Measurements from ENCODE around the gene ADAMTS6. TPM values are rescaled to one million over a fixed set of nuclear protein-coding genes. Genes with fewer than 3 reads are reported as not detected.

Gene ADAMTS6
- total RNA-seq, 4 donors from 2014 or later = 0.05 to 0.49 (median 0.31) TPM

- ATAC-seq = no peak
- H3K4me1 ChIP-seq = no peaks in the 10 kb centered on the region
- no peaks in the 10 kb centered on the region for H3K36me3 ChIP-seq
- no peaks in the 10 kb centered on the region for H3K27me3 ChIP-seq
- in situ Hi-C loops (cut with MboI; ENCODE audit: low sequenced_read_pairs in 4 of 4) = loop anchor here in 1 of 4 donors (25.0 kb wide), 1 partner anchor 367 kb away; the partner anchor contains the start of gene ADAMTS6
- intact Hi-C loops (cut with DNase I; ENCODE audit: low total_unique reads) = no loop called here
- no peak overlapping the region for H3K4me3 ChIP-seq
- no peak for DNase-seq
- H3K27ac ChIP-seq = no peak overlapping the region
- H3K9me3 ChIP-seq = peaks cover 0 to 12% (median 0%) of the 10 kb centered on the region in 3 donors
- TF ChIP-seq, protein P1, sequence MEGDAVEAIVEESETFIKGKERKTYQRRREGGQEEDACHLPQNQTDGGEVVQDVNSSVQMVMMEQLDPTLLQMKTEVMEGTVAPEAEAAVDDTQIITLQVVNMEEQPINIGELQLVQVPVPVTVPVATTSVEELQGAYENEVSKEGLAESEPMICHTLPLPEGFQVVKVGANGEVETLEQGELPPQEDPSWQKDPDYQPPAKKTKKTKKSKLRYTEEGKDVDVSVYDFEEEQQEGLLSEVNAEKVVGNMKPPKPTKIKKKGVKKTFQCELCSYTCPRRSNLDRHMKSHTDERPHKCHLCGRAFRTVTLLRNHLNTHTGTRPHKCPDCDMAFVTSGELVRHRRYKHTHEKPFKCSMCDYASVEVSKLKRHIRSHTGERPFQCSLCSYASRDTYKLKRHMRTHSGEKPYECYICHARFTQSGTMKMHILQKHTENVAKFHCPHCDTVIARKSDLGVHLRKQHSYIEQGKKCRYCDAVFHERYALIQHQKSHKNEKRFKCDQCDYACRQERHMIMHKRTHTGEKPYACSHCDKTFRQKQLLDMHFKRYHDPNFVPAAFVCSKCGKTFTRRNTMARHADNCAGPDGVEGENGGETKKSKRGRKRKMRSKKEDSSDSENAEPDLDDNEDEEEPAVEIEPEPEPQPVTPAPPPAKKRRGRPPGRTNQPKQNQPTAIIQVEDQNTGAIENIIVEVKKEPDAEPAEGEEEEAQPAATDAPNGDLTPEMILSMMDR (IDR thresholded peaks at IDR 0.05 in 4 of 5, conservative IDR thresholded peaks at IDR 0.05 in 1 of 5) = no peak
- no peak for TF ChIP-seq POLR2A (IDR thresholded peaks at IDR 0.05)
Measured at GRCh38 chr5:65120371-65120967, 361.3 kb downstream of the ADAMTS6 start.

- Histone ChIP-seq H3K27me3 (no peaks in the 10 kb centered on the region), H3K4me3 (no peak overlapping the region), H3K9me3 (peaks cover 0 to 12% (median 0%) of the 10 kb centered on the region in 3 donors), H3K27ac (no peak overlapping the region), H3K4me1 (no peaks in the 10 kb centered on the region), H3K36me3 (no peaks in the 10 kb centered on the region)
- intact Hi-C loops (cut with DNase I; ENCODE audit: low total_unique reads) = no loop called here
- TF ChIP-seq, protein P1 (IDR thresholded peaks at IDR 0.05 in 4 of 5, conservative IDR thresholded peaks at IDR 0.05 in 1 of 5) = no peak
- TF ChIP-seq POLR2A (IDR thresholded peaks at IDR 0.05) = no peak
- in situ Hi-C loops (cut with MboI; ENCODE audit: low sequenced_read_pairs in 4 of 4) = loop anchor here in 1 of 4 donors (25.0 kb wide), 1 partner anchor 370 kb away; the partner anchor contains the start of gene ADAMTS6
- no peak for DNase-seq
- ATAC-seq = no peak
Measured at GRCh38 chr5:65117525-65117924, 364.2 kb downstream of the ADAMTS6 start.

- in situ Hi-C loops (cut with MboI; ENCODE audit: low sequenced_read_pairs in 4 of 4) = loop anchor here in 1 of 4 donors (25.0 kb wide), 1 partner anchor 374 kb away; the partner anchor contains the start of gene ADAMTS6
- Histone ChIP-seq H3K27me3 (no peaks in the 10 kb centered on the region), H3K27ac (no peak overlapping the region), H3K36me3 (no peaks in the 10 kb centered on the region), H3K4me1 (no peaks in the 10 kb centered on the region), H3K4me3 (no peak overlapping the region), H3K9me3 (peaks cover 0 to 12% (median 0%) of the 10 kb centered on the region in 3 donors)
- TF ChIP-seq POLR2A (IDR thresholded peaks at IDR 0.05) = no peak
- TF ChIP-seq, protein P1 (IDR thresholded peaks at IDR 0.05 in 4 of 5, conservative IDR thresholded peaks at IDR 0.05 in 1 of 5) = no peak
- DNase-seq (no peak), ATAC-seq (no peak)
- intact Hi-C loops (cut with DNase I; ENCODE audit: low total_unique reads) = no loop called here
Measured at GRCh38 chr5:65113771-65114170, 367.9 kb downstream of the ADAMTS6 start.

DNA sequence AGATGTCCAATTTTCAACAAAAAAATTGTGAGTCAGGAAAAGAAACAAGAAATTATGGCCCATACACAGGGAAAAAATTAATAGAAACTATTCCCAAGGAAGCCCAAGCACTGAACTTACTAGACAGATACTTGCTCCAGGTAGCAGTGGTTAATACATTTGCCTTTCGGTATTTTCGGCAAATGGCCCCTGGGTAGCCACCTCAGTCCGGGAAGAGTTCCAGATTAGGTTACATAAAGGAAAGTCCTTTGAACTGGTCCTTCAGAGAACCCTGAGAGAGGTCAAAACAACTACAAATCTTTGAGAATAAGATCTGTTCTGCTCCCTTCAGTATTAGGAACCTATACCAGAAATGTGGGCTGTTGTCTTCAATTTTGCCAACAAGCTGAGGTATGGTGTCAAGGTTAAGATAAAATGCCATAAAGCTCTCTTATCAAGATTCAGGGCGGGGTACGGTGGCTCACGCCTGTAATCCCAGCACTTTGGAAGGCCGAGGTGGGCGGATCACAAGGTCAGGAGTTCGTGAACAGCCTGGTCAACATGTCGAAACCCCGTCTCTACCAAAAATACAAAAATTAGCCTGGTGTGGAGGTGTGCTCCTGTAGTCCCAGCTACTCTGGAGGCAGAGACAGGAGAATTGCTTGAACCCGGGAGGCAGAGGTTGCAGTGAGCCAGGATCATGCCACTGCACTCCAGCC, 369.6 kb downstream of the ADAMTS6 start:
- H3K4me1 ChIP-seq = no peaks in the 10 kb centered on the region
- H3K27ac ChIP-seq = no peak overlapping the region
- in situ Hi-C loops (cut with MboI; ENCODE audit: low sequenced_read_pairs in 4 of 4) = loop anchor here in 1 of 4 donors (25.0 kb wide), 1 partner anchor 375 kb away; the partner anchor contains the start of gene ADAMTS6
- no peaks in the 10 kb centered on the region for H3K36me3 ChIP-seq
- no peak overlapping the region for H3K4me3 ChIP-seq
- ATAC-seq (no peak), DNase-seq (no peak)
- TF ChIP-seq, protein P1 (IDR thresholded peaks at IDR 0.05 in 4 of 5, conservative IDR thresholded peaks at IDR 0.05 in 1 of 5) = no peak
- no peak for TF ChIP-seq POLR2A (IDR thresholded peaks at IDR 0.05)
- no peaks in the 10 kb centered on the region for H3K27me3 ChIP-seq
- intact Hi-C loops (cut with DNase I; ENCODE audit: low total_unique reads) = no loop called here
- peaks cover 0 to 2% (median 0%) of the 10 kb centered on the region in 3 donors for H3K9me3 ChIP-seq
